Ectodermal cell (in vitro differentiated cells): Measurements from ENCODE around the gene HEY2.
"Not testable (repeated sequence)": the region's sequence is repeated elsewhere in the genome, so short reads cannot be mapped to it uniquely, and the experiment has no call there.

Experiments used
- H3K27ac ChIP-seq: 2 replicates; pipeline ENCODE4 v1.7.0; 2013; ENCODE audit warnings: mild to moderate bottlenecking, low read depth, low read length; ENCODE audit not compliant: insufficient read depth, poor library complexity, severe bottlenecking
- H3K27me3 ChIP-seq: 2 replicates; pipeline ENCODE4 v1.7.0; 2013; ENCODE audit warnings: mild to moderate bottlenecking, low read length; ENCODE audit not compliant: insufficient read depth, control insufficient read depth, poor library complexity, severe bottlenecking
- H3K36me3 ChIP-seq: one replicate; pipeline ENCODE4 v1.7.0; 2013; ENCODE audit warnings: low read length; ENCODE audit not compliant: control insufficient read depth, insufficient read depth
- H3K4me1 ChIP-seq: one replicate; pipeline ENCODE4 v1.7.0; 2013; ENCODE audit warnings: low read length; ENCODE audit not compliant: control insufficient read depth, insufficient read depth
- H3K4me3 ChIP-seq: 2 replicates; pipeline ENCODE4 v1.7.0; 2013; ENCODE audit warnings: low read depth, low read length, control low read depth; ENCODE audit not compliant: insufficient read depth
- H3K9me3 ChIP-seq: 2 replicates; pipeline ENCODE4 v1.7.0; 2013; ENCODE audit warnings: mild to moderate bottlenecking, low read length, moderate library complexity; ENCODE audit not compliant: control insufficient read depth
- WGBS, 2 experiments: methylation state at CpG; one replicate each; pipeline ENCODE4 v1.1.7; 2013; ENCODE audit warnings: missing lambda C conversion rate in 2 of 2; 5-methylcytosine and 5-hydroxymethylcytosine counted together

HEY2 gene

GRCh38 chr6:125794342-125795137 lies 45.1 kb downstream of the HEY2 start:
- Histone ChIP-seq H3K36me3 (no peaks in the 10 kb centered on the region), H3K4me1 (peaks cover 4% of the 10 kb centered on the region), H3K4me3 (no peak overlapping the region), H3K27ac (no peak overlapping the region), H3K27me3 (peaks cover 8% of the 10 kb centered on the region), H3K9me3 (no peaks in the 10 kb centered on the region)
- WGBS, 2 experiments, result 96 to 97% methylated on average over 4 to 5 of the region's 5 CpGs

DNA sequence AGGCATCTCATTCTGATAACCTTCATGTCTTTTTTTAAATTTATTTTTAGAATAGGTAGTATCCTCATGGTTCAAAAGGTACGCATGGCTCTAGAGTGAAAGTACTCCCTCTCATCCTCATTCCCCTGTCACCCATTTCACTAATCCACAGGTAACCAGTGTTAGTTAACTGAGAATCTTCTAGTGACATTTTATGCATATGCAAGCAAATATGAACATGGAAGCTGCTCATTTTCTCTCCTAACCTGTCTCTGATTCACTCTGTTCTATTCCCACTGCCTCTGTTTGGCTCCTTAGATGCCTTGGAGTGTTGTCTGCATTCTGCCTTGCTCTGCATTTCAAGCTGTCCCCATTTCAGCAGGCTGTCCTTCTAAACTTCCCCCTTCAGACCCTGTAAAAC lies 45.9 kb downstream of the HEY2 start:
- peaks cover 8% of the 10 kb centered on the region for H3K27me3 ChIP-seq
- H3K9me3 ChIP-seq, result no peaks in the 10 kb centered on the region
- WGBS, 2 experiments, result 100% methylated on average over 1 of the region's 1 CpG; no CpG with 5 or more reads in 1 of the 2 experiments
- no peak overlapping the region for H3K27ac ChIP-seq
- H3K4me1 ChIP-seq, result no peaks in the 10 kb centered on the region
- no peak overlapping the region for H3K4me3 ChIP-seq
- no peaks in the 10 kb centered on the region for H3K36me3 ChIP-seq

DNA sequence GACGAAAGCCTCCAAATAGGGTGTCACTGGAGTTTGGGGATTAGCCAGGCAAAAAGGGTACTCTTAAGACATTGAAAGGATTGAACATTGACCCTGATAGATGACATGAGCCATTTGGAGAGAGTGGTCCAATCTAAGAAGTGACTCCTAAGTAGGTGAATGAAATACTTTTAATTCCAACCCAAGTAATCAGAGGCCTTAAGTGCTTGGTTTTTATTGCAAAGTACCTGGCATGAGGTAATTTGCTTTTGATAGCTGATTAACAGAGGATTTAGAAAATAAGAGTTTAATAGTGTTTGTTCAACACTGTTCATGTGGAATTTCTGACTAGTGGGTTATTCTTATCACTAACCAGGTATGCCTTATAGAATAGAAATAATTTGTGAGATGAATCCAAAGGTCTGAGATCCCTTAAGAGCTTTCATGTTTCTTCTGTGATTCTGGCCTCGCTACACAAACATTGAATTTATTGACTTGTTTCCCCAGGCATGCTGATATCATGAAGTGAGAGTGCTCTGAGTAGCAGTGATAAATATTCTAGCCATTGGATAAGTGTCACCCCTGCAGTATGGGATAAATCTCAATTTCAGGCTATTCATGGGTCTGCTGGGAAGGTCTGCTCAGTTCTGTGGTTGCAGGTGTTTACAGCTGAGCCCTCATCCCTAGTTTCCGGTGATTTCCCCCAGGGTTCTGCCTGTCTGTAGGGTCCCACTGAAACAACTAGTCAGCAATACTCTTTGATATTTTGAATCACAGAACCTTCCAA lies 47.9 kb downstream of the HEY2 start:
- H3K27me3 ChIP-seq, result no peaks in the 10 kb centered on the region
- H3K4me3 ChIP-seq, result no peak overlapping the region
- no peak overlapping the region for H3K27ac ChIP-seq
- WGBS, 2 experiments, result 95% methylated on average over 3 of the region's 3 CpGs
- no peaks in the 10 kb centered on the region for H3K4me1 ChIP-seq
- no peaks in the 10 kb centered on the region for H3K9me3 ChIP-seq
- no peaks in the 10 kb centered on the region for H3K36me3 ChIP-seq

- H3K27me3 ChIP-seq, result no peaks in the 10 kb centered on the region
- H3K36me3 ChIP-seq, result no peaks in the 10 kb centered on the region
- H3K4me1 ChIP-seq, result no peaks in the 10 kb centered on the region
- no peak overlapping the region for H3K27ac ChIP-seq
- H3K9me3 ChIP-seq, result no peaks in the 10 kb centered on the region
- no peak overlapping the region for H3K4me3 ChIP-seq
- 89 to 91% methylated on average over 3 of the region's 3 CpGs for WGBS, 2 experiments
These were observed 48.5 kb downstream of the HEY2 start for GRCh38 chr6:125797886-125798444.

- Histone ChIP-seq H3K27me3 (no peaks in the 10 kb centered on the region), H3K9me3 (no peaks in the 10 kb centered on the region), H3K4me1 (no peaks in the 10 kb centered on the region), H3K36me3 (no peaks in the 10 kb centered on the region), H3K27ac (no peak overlapping the region), H3K4me3 (no peak overlapping the region)
- WGBS, 2 experiments, result 89 to 95% methylated on average over 4 to 5 of the region's 5 CpGs
These were observed 49.5 kb downstream of the HEY2 start for GRCh38 chr6:125798734-125799508.

- no peak overlapping the region for H3K27ac ChIP-seq
- H3K36me3 ChIP-seq, result no peaks in the 10 kb centered on the region
- H3K4me3 ChIP-seq, result no peak overlapping the region
- no peaks in the 10 kb centered on the region for H3K27me3 ChIP-seq
- no peaks in the 10 kb centered on the region for H3K9me3 ChIP-seq
- WGBS, 2 experiments, result 88 to 95% methylated on average over 2 of the region's 2 CpGs
- no peaks in the 10 kb centered on the region for H3K4me1 ChIP-seq
These were observed 53.0 kb downstream of the HEY2 start for GRCh38 chr6:125802383-125802782.

DNA sequence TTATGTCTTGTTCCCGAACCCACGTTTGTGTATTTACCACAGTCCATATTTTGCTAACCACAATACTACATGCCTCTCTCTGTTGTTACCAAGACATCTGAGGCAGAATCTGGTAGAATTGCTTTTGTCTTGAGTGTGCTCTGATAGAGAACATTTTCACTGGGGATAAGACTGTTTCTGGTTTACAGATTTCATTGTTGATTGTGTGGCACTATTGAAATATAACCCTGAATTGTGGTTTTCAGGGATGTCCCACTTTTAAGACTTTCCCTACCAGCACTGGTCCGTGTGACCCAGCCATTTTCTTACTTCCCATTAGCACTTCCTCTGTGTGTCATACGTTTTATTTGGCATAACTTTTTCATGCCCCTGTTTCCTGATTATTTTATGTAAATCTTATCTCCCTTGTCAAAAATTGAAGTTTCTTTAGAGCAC lies 53.5 kb downstream of the HEY2 start:
- Histone ChIP-seq H3K9me3 (no peaks in the 10 kb centered on the region), H3K4me1 (no peaks in the 10 kb centered on the region), H3K27ac (no peak overlapping the region), H3K36me3 (no peaks in the 10 kb centered on the region), H3K4me3 (no peak overlapping the region), H3K27me3 (no peaks in the 10 kb centered on the region)
- 87 to 91% methylated on average over 4 of the region's 4 CpGs for WGBS, 2 experiments

- Histone ChIP-seq H3K27ac (no peak overlapping the region), H3K9me3 (no peaks in the 10 kb centered on the region), H3K27me3 (no peaks in the 10 kb centered on the region), H3K36me3 (no peaks in the 10 kb centered on the region), H3K4me3 (no peak overlapping the region), H3K4me1 (no peaks in the 10 kb centered on the region)
These were observed 54.8 kb downstream of the HEY2 start for GRCh38 chr6:125804264-125804663.

GRCh38 chr6:125804866-125805425 lies 55.5 kb downstream of the HEY2 start:
- H3K27me3 ChIP-seq, H3K27ac ChIP-seq, H3K4me1 ChIP-seq, H3K9me3 ChIP-seq, H3K36me3 ChIP-seq, H3K4me3 ChIP-seq: not testable (repeated sequence)
- WGBS, 2 experiments, result 90 to 93% methylated on average over 10 of the region's 10 CpGs
